NB4 (cell line): ENCODE results near the gene CUTC.

Experiments used
- POLR2A ChIP-seq: IDR thresholded peaks from 2 replicates; pipeline ENCODE4 v1.6.1; 2011; ENCODE audit warnings: mild to moderate bottlenecking; ENCODE audit not compliant: insufficient read length; ENCODE audit errors: extremely low read depth
- TF ChIP-seq, protein P1 (sequence below): IDR thresholded peaks from one replicate; pipeline ENCODE4 v1.5.1; 2012; ENCODE audit warnings: low read depth, low read length

DNA sequence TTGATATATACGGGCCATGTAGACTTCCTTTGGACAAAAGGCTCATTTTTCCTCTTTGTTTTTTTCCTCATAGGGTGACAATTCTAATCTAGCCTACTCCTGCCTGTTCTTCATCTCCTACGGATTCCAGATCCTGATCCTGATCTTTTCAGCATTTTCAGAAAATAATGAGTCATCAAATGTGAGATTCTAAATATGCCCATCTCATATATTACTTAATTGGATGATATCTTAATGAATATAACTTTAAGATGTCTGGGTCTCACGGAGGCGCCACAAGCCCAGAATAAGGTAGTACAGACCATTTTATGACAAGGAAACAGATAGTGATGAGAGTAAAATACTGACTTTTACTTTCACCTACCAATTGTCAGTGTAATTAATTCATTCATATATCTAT lies 61.8 kb downstream of the CUTC start:
- TF ChIP-seq, protein P1, sequence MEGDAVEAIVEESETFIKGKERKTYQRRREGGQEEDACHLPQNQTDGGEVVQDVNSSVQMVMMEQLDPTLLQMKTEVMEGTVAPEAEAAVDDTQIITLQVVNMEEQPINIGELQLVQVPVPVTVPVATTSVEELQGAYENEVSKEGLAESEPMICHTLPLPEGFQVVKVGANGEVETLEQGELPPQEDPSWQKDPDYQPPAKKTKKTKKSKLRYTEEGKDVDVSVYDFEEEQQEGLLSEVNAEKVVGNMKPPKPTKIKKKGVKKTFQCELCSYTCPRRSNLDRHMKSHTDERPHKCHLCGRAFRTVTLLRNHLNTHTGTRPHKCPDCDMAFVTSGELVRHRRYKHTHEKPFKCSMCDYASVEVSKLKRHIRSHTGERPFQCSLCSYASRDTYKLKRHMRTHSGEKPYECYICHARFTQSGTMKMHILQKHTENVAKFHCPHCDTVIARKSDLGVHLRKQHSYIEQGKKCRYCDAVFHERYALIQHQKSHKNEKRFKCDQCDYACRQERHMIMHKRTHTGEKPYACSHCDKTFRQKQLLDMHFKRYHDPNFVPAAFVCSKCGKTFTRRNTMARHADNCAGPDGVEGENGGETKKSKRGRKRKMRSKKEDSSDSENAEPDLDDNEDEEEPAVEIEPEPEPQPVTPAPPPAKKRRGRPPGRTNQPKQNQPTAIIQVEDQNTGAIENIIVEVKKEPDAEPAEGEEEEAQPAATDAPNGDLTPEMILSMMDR, result no peak
- no peak for TF ChIP-seq POLR2A
